DND-41 (cell line): ENCODE data around the gene RCAN2.

ENCODE experiments used
- ATAC-seq: fragments of 200-7000 bp; cut with Tn5 transposase; 3 replicates; pipeline ENCODE4 v1.9.1; 2021; ENCODE audit warnings: low read depth; ENCODE audit not compliant: insufficient read depth
- DNase-seq: peaks from one replicate; pipeline ENCODE4 v3.0.0-alpha.2; 2020
- H2AFZ ChIP-seq: 2 replicates; pipeline ENCODE4 v1.6.0; 2012; ENCODE audit warnings: low read depth, low read length
- H3K27ac ChIP-seq: 2 replicates; pipeline ENCODE4 v1.5.1; 2012; ENCODE audit warnings: low read length, inconsistent platforms
- H3K27me3 ChIP-seq: fragments of 200-600 bp; sonication (generic); 2 replicates; pipeline ENCODE4 v1.6.0; 2012; ENCODE audit warnings: low read length, mild to moderate bottlenecking, inconsistent platforms; ENCODE audit not compliant: insufficient read depth, poor library complexity
- H3K36me3 ChIP-seq: 2 replicates; pipeline ENCODE4 v1.5.1; 2012; ENCODE audit warnings: low read length, inconsistent platforms; ENCODE audit not compliant: insufficient read depth
- H3K4me1 ChIP-seq: 2 replicates; pipeline ENCODE4 v1.5.1; 2012; ENCODE audit warnings: mild to moderate bottlenecking, low read length; ENCODE audit not compliant: insufficient read depth
- H3K4me2 ChIP-seq: 2 replicates; pipeline ENCODE4 v1.6.0; 2012; ENCODE audit warnings: mild to moderate bottlenecking, moderate library complexity, low read length, inconsistent platforms; ENCODE audit not compliant: insufficient read depth
- H3K4me3 ChIP-seq, 2 experiments: fragments of 200-600 bp in 1 of 2; shearing (Covaris generic) in 1 of 2; 2 replicates each; pipeline ENCODE4 v1.5.1; 2012 to 2016; ENCODE audit warnings: inconsistent platforms in 2 of 2, low read length in 2 of 2, mild to moderate bottlenecking in 2 of 2, low read depth in 1 of 2, moderate library complexity in 1 of 2
- H3K79me2 ChIP-seq: 2 replicates; pipeline ENCODE4 v1.6.0; 2012; ENCODE audit warnings: low read length, inconsistent platforms; ENCODE audit not compliant: insufficient read depth
- H3K9ac ChIP-seq: 2 replicates; pipeline ENCODE4 v1.6.0; 2012; ENCODE audit warnings: low read depth, mild to moderate bottlenecking, inconsistent platforms, low read length, moderate library complexity
- H3K9me3 ChIP-seq: 2 replicates; pipeline ENCODE4 v1.5.1; 2012; ENCODE audit warnings: low read length, moderate library complexity, mild to moderate bottlenecking, inconsistent platforms; ENCODE audit not compliant: insufficient read depth, severe bottlenecking
- H4K20me1 ChIP-seq: 2 replicates; pipeline ENCODE4 v1.6.0; 2012; ENCODE audit warnings: low read length; ENCODE audit not compliant: insufficient read depth
- EZH2 ChIP-seq: IDR thresholded peaks from 3 replicates; pipeline ENCODE4 v1.6.1; 2012; ENCODE audit warnings: borderline replicate concordance, low read depth, mild to moderate bottlenecking, moderate library complexity, low read length, inconsistent platforms; ENCODE audit not compliant: severe bottlenecking
- TF ChIP-seq, protein P1 (sequence below): IDR thresholded peaks from 2 replicates; pipeline ENCODE4 v1.5.1; 2012; ENCODE audit warnings: borderline replicate concordance, low read length, moderate library complexity, mild to moderate bottlenecking; ENCODE audit not compliant: poor library complexity, severe bottlenecking; ENCODE audit errors: extremely low read depth

The RCAN2 gene

DNA sequence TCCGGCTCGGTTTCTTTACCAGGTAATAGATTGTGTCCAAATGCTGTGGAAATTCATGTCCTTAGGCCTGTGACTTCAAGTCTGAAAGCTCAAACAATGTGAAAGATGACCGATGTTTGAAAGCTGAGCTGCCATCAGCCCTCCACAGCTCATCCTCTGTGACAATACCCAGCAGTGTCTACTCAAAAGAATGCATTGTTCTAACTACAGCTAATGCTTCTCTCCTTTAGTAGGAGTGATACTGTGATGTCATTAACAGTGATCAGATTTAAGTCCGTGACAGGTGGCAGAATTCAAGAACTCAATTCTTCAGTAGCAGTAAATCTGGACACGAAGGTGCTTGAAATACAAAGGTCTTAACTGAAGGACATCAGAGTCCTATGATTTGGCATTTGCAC is 97.3 kb downstream of the RCAN2 start:
- Histone ChIP-seq H3K4me1 (no peaks in the 10 kb centered on the region), H3K27me3 (peaks cover 12% of the 10 kb centered on the region), H3K9ac (no peak overlapping the region), H3K36me3 (no peaks in the 10 kb centered on the region), H3K4me2 (no peak overlapping the region), H3K9me3 (no peaks in the 10 kb centered on the region), H3K27ac (no peak overlapping the region), H3K79me2 (no peaks in the 10 kb centered on the region), H4K20me1 (no peaks in the 10 kb centered on the region), H3K4me3 (no peak overlapping the region), H2AFZ (no peak overlapping the region)
- ATAC-seq (no peak), DNase-seq (no peak)
- no peak for TF ChIP-seq EZH2
- TF ChIP-seq, protein P1, sequence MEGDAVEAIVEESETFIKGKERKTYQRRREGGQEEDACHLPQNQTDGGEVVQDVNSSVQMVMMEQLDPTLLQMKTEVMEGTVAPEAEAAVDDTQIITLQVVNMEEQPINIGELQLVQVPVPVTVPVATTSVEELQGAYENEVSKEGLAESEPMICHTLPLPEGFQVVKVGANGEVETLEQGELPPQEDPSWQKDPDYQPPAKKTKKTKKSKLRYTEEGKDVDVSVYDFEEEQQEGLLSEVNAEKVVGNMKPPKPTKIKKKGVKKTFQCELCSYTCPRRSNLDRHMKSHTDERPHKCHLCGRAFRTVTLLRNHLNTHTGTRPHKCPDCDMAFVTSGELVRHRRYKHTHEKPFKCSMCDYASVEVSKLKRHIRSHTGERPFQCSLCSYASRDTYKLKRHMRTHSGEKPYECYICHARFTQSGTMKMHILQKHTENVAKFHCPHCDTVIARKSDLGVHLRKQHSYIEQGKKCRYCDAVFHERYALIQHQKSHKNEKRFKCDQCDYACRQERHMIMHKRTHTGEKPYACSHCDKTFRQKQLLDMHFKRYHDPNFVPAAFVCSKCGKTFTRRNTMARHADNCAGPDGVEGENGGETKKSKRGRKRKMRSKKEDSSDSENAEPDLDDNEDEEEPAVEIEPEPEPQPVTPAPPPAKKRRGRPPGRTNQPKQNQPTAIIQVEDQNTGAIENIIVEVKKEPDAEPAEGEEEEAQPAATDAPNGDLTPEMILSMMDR, result no peak

DNA sequence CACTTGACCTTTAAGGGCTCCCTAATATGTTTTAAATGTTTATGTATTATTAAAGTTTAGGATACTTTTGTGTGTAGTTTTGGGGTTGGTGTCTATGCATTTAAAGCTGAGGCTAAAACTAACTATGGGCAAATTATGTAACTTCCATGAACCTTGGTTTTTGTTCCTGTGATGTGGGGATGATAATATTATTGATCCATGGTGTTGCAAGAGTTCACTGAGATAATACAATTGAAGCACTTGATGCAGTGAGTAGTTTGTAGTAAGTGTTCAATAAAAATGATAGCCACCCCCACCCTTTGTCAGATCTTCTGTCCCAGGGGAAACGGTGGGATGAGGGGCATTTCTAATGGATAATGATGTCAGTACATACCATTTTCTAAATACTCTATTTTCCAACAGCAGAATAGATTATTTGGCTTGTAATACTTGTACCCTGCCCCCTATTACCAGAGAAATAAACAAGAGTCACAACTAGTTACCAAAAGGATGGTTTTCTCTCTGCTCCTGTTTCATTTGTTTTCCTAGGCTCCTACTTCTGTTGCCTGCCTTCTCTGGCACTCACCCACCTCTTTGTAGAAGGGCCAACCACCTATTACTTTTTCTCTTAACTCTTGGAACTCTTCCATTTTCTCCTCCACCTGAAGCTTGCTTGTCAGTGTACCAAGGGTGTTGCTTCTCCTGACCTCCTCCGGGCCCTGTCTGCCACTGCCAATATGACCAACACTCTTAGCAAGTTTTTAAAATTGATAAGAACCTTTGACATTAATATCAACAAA is 97.9 kb downstream of the RCAN2 start:
- Histone ChIP-seq H4K20me1 (no peaks in the 10 kb centered on the region), H3K9me3 (no peaks in the 10 kb centered on the region), H3K79me2 (no peaks in the 10 kb centered on the region), H3K4me3 (no peak overlapping the region), H3K9ac (no peak overlapping the region), H2AFZ (no peak overlapping the region), H3K27me3 (peaks cover 12% of the 10 kb centered on the region), H3K36me3 (no peaks in the 10 kb centered on the region), H3K4me2 (no peak overlapping the region), H3K27ac (no peak overlapping the region), H3K4me1 (no peaks in the 10 kb centered on the region)
- ATAC-seq (no peak), DNase-seq (no peak)
- TF ChIP-seq, protein P1, result no peak
- no peak for TF ChIP-seq EZH2

DNA sequence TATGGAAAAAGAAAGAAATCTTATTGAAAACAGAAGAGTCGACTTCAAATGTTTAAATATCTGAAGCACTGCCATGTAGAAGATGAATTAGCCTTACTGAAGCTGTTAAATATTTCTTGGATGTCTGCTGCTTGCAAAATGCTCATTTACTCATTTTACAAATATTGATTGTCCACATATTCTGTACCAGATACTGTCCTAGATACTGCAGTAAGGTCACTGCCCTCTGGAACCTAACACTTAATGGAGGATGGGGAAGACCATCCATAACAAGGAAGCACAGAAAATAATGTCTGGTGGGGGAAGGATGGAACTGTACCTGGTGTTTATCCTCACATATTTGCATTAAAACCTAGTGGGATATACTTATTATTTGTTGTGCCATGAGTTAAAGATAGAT is 99.0 kb downstream of the RCAN2 start:
- no peak overlapping the region for H3K27ac ChIP-seq
- H3K27me3 ChIP-seq, result peaks cover 12% of the 10 kb centered on the region
- H4K20me1 ChIP-seq, result no peaks in the 10 kb centered on the region
- ATAC-seq, result no peak
- no peaks in the 10 kb centered on the region for H3K79me2 ChIP-seq
- H3K36me3 ChIP-seq, result no peaks in the 10 kb centered on the region
- DNase-seq, result no peak
- H3K9me3 ChIP-seq, result no peaks in the 10 kb centered on the region
- H2AFZ ChIP-seq, result no peak overlapping the region
- no peak for TF ChIP-seq EZH2
- TF ChIP-seq, protein P1, result no peak
- H3K4me2 ChIP-seq, result no peak overlapping the region
- no peaks in the 10 kb centered on the region for H3K4me1 ChIP-seq
- no peak overlapping the region for H3K9ac ChIP-seq
- H3K4me3 ChIP-seq, result no peak overlapping the region
